ENCODE measurements around the gene NEUROG3. TPM values are rescaled to one million over a fixed set of nuclear protein-coding genes. Genes with fewer than 3 reads are reported as not detected.

Gene NEUROG3
- total RNA-seq: not detected in 2 replicates

GRCh38 chr10:69573056-69573806 lies at the start of gene NEUROG3:
Gene NEUROG3 (minus strand): TSS chr10:69573422. CDS start chr10:69573043, 379 bp downstream.

Other genes with a start within 250 kb of the NEUROG3 start
- gene TACR2, start 156.5 kb downstream of the NEUROG3 start, total RNA-seq: 0.16 TPM in 1 of 2 replicates, not detected in the other
- 2.6 and 9.5 TPM in 2 replicates for gene TSPAN15, start 122.0 kb downstream of the NEUROG3 start, total RNA-seq
- 3.9 and 6.1 TPM in 2 replicates for gene FAM241B, start 56.8 kb upstream of the NEUROG3 start, total RNA-seq
- gene COL13A1, start 228.5 kb upstream of the NEUROG3 start, total RNA-seq: 2.3 and 7.3 TPM in 2 replicates

Measured in mesangial cell (primary cell).